Measurements from ENCODE around the gene GLIS1. TPM values are rescaled to one million over a fixed set of nuclear protein-coding genes. Genes with fewer than 3 reads are reported as not detected.

Gene GLIS1
- total RNA-seq, 1 experiment from 2014 or later = 0.24 TPM

DNA sequence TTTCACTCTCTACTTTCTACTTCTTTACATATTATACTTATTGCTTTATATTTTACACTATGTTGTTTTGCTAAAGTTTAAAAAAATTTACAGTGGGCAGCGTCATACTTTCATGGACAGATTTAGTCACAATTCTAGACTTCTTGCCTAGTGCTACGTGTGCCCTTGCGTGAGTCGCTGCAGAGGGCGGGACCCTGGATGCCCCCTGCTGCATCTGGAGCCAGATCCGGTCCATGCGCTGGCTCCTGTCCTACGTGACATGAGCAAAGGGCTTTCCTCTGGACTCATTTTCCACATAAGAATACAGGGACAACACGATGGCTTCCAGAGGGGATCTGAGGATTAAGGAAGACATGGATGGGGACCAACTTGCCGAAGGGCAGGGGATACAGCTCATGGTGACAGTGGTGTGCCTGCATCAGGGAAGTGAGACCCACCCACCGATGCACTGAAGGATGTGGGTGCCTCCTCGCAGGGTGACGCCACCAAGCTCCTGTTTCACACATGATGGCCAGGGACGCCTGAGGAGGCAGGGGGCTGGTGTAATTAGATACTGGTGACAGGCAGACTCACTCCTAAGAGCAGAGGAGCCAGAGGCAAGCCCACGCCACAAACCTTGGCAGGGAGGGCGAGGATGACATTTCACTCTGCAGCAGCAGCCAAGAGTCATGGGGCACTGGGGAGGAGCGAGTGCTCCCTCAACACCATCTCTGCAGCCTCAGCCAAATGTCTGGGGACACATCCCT is 193.1 kb downstream of the GLIS1 start (continued):
- TF ChIP-seq, protein P1, sequence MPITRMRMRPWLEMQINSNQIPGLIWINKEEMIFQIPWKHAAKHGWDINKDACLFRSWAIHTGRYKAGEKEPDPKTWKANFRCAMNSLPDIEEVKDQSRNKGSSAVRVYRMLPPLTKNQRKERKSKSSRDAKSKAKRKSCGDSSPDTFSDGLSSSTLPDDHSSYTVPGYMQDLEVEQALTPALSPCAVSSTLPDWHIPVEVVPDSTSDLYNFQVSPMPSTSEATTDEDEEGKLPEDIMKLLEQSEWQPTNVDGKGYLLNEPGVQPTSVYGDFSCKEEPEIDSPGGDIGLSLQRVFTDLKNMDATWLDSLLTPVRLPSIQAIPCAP (CRISPR knock-in tag; IDR thresholded peaks at IDR 0.05) = no peak
- TF ChIP-seq OVOL2 (CRISPR knock-in tag; IDR thresholded peaks at IDR 0.05; ENCODE audit: borderline replicate concordance) (no peak), GABPB1 (CRISPR knock-in tag; IDR thresholded peaks at IDR 0.05) (no peak)

DNA sequence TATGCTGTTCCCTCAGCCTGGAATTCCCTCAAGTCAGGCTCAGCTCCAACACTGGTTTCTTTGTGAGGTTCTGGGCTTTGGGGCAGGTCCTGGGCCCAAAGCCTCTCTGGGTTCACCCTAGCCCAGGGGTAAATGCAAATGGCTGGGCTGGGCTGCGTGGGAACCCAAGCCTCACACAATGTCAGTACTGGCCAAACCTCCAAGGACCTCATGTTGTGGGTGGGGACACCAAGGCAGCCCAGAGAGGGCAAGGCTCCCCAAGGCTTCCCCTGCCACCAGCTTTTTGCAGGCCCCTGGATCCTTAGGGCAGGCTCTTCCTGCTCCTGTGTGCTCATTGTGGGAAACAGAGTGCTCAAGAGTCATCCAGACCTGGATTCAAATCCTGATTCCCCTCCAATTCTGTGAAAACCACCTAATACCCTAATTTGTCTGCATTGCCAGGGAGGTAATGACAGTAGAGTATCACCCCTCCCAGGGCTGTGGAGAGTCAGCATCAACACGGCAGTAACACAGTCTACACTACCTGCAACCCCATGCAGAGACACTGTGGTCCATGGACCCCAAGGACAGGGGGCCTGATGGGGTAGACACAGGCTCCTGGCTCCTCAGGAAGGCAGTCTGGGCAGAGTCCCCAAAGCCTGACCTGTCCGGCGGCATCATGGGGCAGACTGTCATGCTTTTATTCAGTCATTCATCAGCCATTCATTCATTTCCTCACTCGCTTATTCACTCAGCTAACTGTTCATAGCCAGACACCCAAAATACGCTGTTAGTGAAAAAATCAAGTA is 194.0 kb downstream of the GLIS1 start:
- peak; percentile 6 for DNase-seq (ENCODE audit: low spot score)

DNA sequence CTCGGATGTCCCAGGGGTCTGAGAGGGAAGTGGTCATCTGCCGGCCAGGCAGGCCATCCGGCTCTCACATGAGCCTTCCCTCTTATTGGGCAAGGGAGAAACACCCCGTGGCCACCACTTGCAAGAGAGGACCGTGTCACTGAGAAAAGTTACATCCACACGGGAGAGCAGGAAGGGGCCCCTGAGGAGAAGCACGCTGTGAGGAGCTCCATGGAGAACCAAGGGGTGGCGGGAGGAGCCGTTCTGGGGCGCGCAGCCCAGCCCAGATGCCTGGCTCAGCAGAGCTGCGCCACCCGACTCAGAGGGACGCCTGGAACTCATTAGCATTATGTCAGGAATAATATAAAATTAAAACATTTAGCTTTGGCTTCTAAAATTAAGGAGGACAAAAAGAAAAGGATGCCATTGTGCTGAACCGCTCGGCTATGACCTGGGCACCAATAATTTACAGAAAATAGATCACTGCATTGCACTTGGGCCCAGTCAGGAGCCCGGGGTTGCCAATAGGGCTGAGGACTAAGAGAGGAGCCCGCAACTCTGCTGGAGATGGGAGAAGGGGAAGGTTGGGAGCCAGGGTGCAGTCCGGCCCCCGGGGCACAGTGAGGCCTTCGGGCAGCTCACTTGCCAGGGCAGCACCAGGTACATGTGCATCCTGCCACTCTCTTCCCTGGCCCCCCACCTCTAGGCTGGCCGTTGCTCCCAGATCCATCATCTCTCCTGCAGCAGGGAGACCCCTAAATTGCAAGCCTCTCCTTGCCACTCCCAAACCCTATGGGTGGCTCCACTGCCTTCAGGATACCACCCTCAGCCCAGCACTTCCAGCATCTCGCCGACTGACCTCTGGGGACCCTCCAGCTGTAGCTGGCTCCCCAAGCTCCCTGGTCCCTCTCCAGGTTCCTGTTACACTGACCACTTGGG is 194.9 kb downstream of the GLIS1 start:
- ATAC-seq = no peak
- TF ChIP-seq, protein P2, sequence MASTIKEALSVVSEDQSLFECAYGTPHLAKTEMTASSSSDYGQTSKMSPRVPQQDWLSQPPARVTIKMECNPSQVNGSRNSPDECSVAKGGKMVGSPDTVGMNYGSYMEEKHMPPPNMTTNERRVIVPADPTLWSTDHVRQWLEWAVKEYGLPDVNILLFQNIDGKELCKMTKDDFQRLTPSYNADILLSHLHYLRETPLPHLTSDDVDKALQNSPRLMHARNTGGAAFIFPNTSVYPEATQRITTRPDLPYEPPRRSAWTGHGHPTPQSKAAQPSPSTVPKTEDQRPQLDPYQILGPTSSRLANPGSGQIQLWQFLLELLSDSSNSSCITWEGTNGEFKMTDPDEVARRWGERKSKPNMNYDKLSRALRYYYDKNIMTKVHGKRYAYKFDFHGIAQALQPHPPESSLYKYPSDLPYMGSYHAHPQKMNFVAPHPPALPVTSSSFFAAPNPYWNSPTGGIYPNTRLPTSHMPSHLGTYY (CRISPR knock-in tag; IDR thresholded peaks at IDR 0.05) = no peak
- TF ChIP-seq, protein P3, sequence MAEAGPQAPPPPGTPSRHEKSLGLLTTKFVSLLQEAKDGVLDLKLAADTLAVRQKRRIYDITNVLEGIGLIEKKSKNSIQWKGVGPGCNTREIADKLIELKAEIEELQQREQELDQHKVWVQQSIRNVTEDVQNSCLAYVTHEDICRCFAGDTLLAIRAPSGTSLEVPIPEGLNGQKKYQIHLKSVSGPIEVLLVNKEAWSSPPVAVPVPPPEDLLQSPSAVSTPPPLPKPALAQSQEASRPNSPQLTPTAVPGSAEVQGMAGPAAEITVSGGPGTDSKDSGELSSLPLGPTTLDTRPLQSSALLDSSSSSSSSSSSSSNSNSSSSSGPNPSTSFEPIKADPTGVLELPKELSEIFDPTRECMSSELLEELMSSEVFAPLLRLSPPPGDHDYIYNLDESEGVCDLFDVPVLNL (CRISPR knock-in tag; IDR thresholded peaks at IDR 0.05; ENCODE audit: borderline replicate concordance, low read depth) = no peak
- TF ChIP-seq, protein P4, sequence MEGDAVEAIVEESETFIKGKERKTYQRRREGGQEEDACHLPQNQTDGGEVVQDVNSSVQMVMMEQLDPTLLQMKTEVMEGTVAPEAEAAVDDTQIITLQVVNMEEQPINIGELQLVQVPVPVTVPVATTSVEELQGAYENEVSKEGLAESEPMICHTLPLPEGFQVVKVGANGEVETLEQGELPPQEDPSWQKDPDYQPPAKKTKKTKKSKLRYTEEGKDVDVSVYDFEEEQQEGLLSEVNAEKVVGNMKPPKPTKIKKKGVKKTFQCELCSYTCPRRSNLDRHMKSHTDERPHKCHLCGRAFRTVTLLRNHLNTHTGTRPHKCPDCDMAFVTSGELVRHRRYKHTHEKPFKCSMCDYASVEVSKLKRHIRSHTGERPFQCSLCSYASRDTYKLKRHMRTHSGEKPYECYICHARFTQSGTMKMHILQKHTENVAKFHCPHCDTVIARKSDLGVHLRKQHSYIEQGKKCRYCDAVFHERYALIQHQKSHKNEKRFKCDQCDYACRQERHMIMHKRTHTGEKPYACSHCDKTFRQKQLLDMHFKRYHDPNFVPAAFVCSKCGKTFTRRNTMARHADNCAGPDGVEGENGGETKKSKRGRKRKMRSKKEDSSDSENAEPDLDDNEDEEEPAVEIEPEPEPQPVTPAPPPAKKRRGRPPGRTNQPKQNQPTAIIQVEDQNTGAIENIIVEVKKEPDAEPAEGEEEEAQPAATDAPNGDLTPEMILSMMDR (IDR thresholded peaks at IDR 0.05) = no peak
- TF ChIP-seq OVOL2 (CRISPR knock-in tag; IDR thresholded peaks at IDR 0.05; ENCODE audit: borderline replicate concordance) = no peak
- TF ChIP-seq NFE2L1 (CRISPR knock-in tag; IDR thresholded peaks at IDR 0.05) = no peak
- no peak for TF ChIP-seq ETV6 (CRISPR knock-in tag; IDR thresholded peaks at IDR 0.05)
- TF ChIP-seq, protein P5, sequence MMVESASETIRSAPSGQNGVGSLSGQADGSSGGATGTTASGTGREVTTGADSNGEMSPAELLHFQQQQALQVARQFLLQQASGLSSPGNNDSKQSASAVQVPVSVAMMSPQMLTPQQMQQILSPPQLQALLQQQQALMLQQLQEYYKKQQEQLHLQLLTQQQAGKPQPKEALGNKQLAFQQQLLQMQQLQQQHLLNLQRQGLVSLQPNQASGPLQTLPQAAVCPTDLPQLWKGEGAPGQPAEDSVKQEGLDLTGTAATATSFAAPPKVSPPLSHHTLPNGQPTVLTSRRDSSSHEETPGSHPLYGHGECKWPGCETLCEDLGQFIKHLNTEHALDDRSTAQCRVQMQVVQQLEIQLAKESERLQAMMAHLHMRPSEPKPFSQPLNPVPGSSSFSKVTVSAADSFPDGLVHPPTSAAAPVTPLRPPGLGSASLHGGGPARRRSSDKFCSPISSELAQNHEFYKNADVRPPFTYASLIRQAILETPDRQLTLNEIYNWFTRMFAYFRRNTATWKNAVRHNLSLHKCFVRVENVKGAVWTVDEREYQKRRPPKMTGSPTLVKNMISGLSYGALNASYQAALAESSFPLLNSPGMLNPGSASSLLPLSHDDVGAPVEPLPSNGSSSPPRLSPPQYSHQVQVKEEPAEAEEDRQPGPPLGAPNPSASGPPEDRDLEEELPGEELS (CRISPR knock-in tag; IDR thresholded peaks at IDR 0.05) = no peak
- TF ChIP-seq ZNF423 (CRISPR knock-in tag; IDR thresholded peaks at IDR 0.05) = no peak

More for the DNA sequence above, 194.0 kb downstream of the GLIS1 start:
- Mint-ChIP-seq H3K4me1 (no peaks in the 10 kb centered on the region; the same call in 1 of the 2 replicates), H3K27me3 (ENCODE audit: low read depth) (no peaks in the 10 kb centered on the region), H3K9me3 (no peaks in the 10 kb centered on the region), H3K36me3 (no peaks in the 10 kb centered on the region), H3K4me3 (no peak overlapping the region), H3K27ac (no peak overlapping the region)
- ChIA-PET POLR2A (no interaction called here), CTCF (no interaction called here)
- no peak for TF ChIP-seq NR3C1 (CRISPR knock-in tag; conservative IDR thresholded peaks at IDR 0.05; ENCODE audit: low read depth)
- no peak for TF ChIP-seq SMAD4 (CRISPR knock-in tag; IDR thresholded peaks at IDR 0.05)
- TF ChIP-seq SP1 (CRISPR knock-in tag; conservative IDR thresholded peaks at IDR 0.05) = no peak
- TF ChIP-seq, protein P6, sequence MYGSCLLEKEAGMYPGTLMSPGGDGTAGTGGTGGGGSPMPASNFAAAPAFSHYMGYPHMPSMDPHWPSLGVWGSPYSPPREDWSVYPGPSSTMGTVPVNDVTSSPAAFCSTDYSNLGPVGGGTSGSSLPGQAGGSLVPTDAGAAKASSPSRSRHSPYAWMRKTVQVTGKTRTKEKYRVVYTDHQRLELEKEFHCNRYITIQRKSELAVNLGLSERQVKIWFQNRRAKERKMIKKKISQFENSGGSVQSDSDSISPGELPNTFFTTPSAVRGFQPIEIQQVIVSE (CRISPR knock-in tag; IDR thresholded peaks at IDR 0.05; ENCODE audit: borderline replicate concordance) = no peak
- TF ChIP-seq, protein P7, sequence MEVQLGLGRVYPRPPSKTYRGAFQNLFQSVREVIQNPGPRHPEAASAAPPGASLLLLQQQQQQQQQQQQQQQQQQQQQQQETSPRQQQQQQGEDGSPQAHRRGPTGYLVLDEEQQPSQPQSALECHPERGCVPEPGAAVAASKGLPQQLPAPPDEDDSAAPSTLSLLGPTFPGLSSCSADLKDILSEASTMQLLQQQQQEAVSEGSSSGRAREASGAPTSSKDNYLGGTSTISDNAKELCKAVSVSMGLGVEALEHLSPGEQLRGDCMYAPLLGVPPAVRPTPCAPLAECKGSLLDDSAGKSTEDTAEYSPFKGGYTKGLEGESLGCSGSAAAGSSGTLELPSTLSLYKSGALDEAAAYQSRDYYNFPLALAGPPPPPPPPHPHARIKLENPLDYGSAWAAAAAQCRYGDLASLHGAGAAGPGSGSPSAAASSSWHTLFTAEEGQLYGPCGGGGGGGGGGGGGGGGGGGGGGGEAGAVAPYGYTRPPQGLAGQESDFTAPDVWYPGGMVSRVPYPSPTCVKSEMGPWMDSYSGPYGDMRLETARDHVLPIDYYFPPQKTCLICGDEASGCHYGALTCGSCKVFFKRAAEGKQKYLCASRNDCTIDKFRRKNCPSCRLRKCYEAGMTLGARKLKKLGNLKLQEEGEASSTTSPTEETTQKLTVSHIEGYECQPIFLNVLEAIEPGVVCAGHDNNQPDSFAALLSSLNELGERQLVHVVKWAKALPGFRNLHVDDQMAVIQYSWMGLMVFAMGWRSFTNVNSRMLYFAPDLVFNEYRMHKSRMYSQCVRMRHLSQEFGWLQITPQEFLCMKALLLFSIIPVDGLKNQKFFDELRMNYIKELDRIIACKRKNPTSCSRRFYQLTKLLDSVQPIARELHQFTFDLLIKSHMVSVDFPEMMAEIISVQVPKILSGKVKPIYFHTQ (CRISPR knock-in tag; IDR thresholded peaks at IDR 0.05) = no peak
- no peak for TF ChIP-seq KAT7 (CRISPR knock-in tag; IDR thresholded peaks at IDR 0.05; ENCODE audit: borderline replicate concordance)
- TF ChIP-seq JUN (CRISPR knock-in tag; IDR thresholded peaks at IDR 0.05) = no peak
- no peak for ATAC-seq

More for the DNA sequence above, 194.9 kb downstream of the GLIS1 start:
- no peaks in the 10 kb centered on the region for H3K27me3 Mint-ChIP-seq (ENCODE audit: low read depth)
- no peaks in the 10 kb centered on the region for H3K9me3 Mint-ChIP-seq
- peak; percentile 5 for DNase-seq (ENCODE audit: low spot score)
- H3K27ac Mint-ChIP-seq = no peak overlapping the region
- ChIA-PET POLR2A (no interaction called here), CTCF (no interaction called here)
- H3K36me3 Mint-ChIP-seq = no peaks in the 10 kb centered on the region
- H3K4me3 Mint-ChIP-seq = no peak overlapping the region
- no peaks in the 10 kb centered on the region; the same call in 1 of the 2 replicates for H3K4me1 Mint-ChIP-seq
